ENCODE data around the gene MEG3. TPM values are rescaled to one million over a fixed set of nuclear protein-coding genes. Genes with fewer than 3 reads are reported as not detected.

The MEG3 gene
- total and polyA plus RNA-seq, 2 of the 4 experiments (the other 2 are of a cell fraction): 31.5 to 556 TPM

DNA sequence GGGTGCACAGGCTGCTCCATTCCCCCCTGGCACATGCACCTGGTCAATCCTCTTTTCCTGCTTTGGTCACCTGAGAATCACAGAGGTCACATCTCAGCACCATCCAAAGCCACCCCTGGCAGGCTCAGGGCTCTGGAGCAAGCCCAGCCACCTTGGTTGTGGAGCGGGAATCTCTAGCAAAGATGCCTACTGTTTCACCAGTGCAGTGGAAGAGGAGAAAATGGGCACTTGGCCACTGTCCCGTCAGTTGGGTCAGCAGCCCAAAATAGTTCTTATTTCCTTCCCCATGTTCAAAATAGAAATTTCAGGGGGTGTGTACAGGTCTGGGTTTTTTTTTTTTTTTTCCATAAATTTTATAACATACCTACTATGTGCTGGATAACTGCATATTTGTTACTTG lies 59.3 kb downstream of the MEG3 start:
- H3K18ac ChIP-seq (ENCODE audit: low read depth, low read length): no peak overlapping the region
- peaks cover 4 to 33% of the 10 kb centered on the region in 2 experiments for H3K79me1 ChIP-seq (ENCODE audit: low read depth in 1 of 2, low read length in 2 of 2)
- H3K27ac ChIP-seq (ENCODE audit: insufficient read depth, low read length): no peak overlapping the region
- H3K9ac ChIP-seq (ENCODE audit: low read depth, low read length): no peak overlapping the region
- DNase-seq: no peak
- no peak for ATAC-seq (ENCODE audit: low read depth)
- TF ChIP-seq SMC3 (IDR thresholded peaks at IDR 0.05; ENCODE audit: low read depth, low read length) (no peak), POLR2A (IDR thresholded peaks at IDR 0.05; ENCODE audit: low read depth, low read length) (no peak), MAZ (IDR thresholded peaks at IDR 0.05; ENCODE audit: borderline replicate concordance, low read depth, low read length) (no peak), MAFK (IDR thresholded peaks at IDR 0.05; ENCODE audit: low read depth, low read length) (no peak), RAD21 (IDR thresholded peaks at IDR 0.05; ENCODE audit: low read length) (no peak), NFE2L2 (IDR thresholded peaks at IDR 0.05; ENCODE audit: low read depth, low read length) (no peak), RCOR1 (IDR thresholded peaks at IDR 0.05; ENCODE audit: insufficient replicate concordance, low read length) (no peak), RFX5 (IDR thresholded peaks at IDR 0.05; ENCODE audit: low read depth, low read length) (no peak), CHD1 (IDR thresholded peaks at IDR 0.05; ENCODE audit: low read depth, low read length) (no peak), MXI1 (IDR thresholded peaks at IDR 0.05; ENCODE audit: borderline replicate concordance, low read depth, low read length) (no peak), CEBPB (IDR thresholded peaks at IDR 0.05; ENCODE audit: low read depth, low read length) (no peak), BHLHE40 (IDR thresholded peaks at IDR 0.05; ENCODE audit: low read depth, low read length) (no peak)
- TF ChIP-seq, protein P1, sequence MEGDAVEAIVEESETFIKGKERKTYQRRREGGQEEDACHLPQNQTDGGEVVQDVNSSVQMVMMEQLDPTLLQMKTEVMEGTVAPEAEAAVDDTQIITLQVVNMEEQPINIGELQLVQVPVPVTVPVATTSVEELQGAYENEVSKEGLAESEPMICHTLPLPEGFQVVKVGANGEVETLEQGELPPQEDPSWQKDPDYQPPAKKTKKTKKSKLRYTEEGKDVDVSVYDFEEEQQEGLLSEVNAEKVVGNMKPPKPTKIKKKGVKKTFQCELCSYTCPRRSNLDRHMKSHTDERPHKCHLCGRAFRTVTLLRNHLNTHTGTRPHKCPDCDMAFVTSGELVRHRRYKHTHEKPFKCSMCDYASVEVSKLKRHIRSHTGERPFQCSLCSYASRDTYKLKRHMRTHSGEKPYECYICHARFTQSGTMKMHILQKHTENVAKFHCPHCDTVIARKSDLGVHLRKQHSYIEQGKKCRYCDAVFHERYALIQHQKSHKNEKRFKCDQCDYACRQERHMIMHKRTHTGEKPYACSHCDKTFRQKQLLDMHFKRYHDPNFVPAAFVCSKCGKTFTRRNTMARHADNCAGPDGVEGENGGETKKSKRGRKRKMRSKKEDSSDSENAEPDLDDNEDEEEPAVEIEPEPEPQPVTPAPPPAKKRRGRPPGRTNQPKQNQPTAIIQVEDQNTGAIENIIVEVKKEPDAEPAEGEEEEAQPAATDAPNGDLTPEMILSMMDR (conservative IDR thresholded peaks at IDR 0.05; ENCODE audit: low read depth, low read length): no peak
- TF ChIP-seq, protein P2, sequence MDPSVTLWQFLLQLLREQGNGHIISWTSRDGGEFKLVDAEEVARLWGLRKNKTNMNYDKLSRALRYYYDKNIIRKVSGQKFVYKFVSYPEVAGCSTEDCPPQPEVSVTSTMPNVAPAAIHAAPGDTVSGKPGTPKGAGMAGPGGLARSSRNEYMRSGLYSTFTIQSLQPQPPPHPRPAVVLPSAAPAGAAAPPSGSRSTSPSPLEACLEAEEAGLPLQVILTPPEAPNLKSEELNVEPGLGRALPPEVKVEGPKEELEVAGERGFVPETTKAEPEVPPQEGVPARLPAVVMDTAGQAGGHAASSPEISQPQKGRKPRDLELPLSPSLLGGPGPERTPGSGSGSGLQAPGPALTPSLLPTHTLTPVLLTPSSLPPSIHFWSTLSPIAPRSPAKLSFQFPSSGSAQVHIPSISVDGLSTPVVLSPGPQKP (IDR thresholded peaks at IDR 0.05; ENCODE audit: borderline replicate concordance, low read depth, low read length): no peak
- TF ChIP-seq, protein P3, sequence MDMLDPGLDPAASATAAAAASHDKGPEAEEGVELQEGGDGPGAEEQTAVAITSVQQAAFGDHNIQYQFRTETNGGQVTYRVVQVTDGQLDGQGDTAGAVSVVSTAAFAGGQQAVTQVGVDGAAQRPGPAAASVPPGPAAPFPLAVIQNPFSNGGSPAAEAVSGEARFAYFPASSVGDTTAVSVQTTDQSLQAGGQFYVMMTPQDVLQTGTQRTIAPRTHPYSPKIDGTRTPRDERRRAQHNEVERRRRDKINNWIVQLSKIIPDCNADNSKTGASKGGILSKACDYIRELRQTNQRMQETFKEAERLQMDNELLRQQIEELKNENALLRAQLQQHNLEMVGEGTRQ (IDR thresholded peaks at IDR 0.05; ENCODE audit: low read depth, low read length): no peak
- in situ Hi-C loops (cut with MboI; ENCODE audit: low sequenced_read_pairs) (no loop called here), intact Hi-C loops (cut with micrococcal nuclease) (no loop called here), dilution Hi-C loops (cut with HindIII; ENCODE audit: low sequenced_read_pairs, unreplicated experiment) (no loop called here)
- no peak overlapping the region for H3K4me3 ChIP-seq (ENCODE audit: insufficient read depth, low read depth, low read length)
- no peak overlapping the region for H2BK20ac ChIP-seq (ENCODE audit: low read depth, low read length)
- H3K4ac ChIP-seq (ENCODE audit: low read depth, low read length): no peak overlapping the region
- H3K14ac ChIP-seq (replicated peaks; ENCODE audit: low read depth, low read length): no peak overlapping the region
- no TSS peak for BruUV-seq (replicated peaks)
- H3K56ac ChIP-seq (ENCODE audit: extremely low read depth, insufficient read depth, low read length): no peak overlapping the region
- no peak overlapping the region for H2AK9ac ChIP-seq (replicated peaks; ENCODE audit: low read depth, low read length, poor library complexity)
- ChIA-PET POLR2A (ENCODE audit: unreplicated experiment) (no interaction called here), CTCF (no interaction called here)
- no peak overlapping the region for H2BK120ac ChIP-seq (ENCODE audit: low read depth, low read length)
- H3K36me3 ChIP-seq (ENCODE audit: control insufficient read depth, insufficient read depth, low read length): peaks cover 63% of the 10 kb centered on the region
- no peak overlapping the region for H2AK5ac ChIP-seq (ENCODE audit: low read depth, low read length)
- H3K4me1 ChIP-seq (ENCODE audit: control insufficient read depth, insufficient read depth, low read length): peaks cover 4% of the 10 kb centered on the region
- peaks cover 3% of the 10 kb centered on the region; the same call in 1 of the 2 replicates for H3K9me3 ChIP-seq (ENCODE audit: control insufficient read depth, insufficient read depth, low read length)
- no peak overlapping the region for H3K4me2 ChIP-seq (ENCODE audit: low read depth, low read length)
- H2AFZ ChIP-seq (replicated peaks; ENCODE audit: low read length, poor library complexity): no peak overlapping the region
- no peak overlapping the region for H4K5ac ChIP-seq (ENCODE audit: low read depth, low read length)
- no peak overlapping the region for H4K91ac ChIP-seq (ENCODE audit: insufficient read depth, low read depth, low read length)
- H4K8ac ChIP-seq (ENCODE audit: low read depth in 2 of 2, low read length in 2 of 2): no peak overlapping the region
- H3K23ac ChIP-seq (ENCODE audit: low read depth, low read length): no peak overlapping the region
- WGBS, 2 experiments (ENCODE audit: extremely low coverage in 2 of 2, insufficient read length in 1 of 2): no CpG with 5 or more reads among the region's 2 CpGs
- peaks cover 42% of the 10 kb centered on the region for H4K20me1 ChIP-seq (ENCODE audit: insufficient read depth, low read length)
- H3K9me1 ChIP-seq (ENCODE audit: insufficient read depth, low read length): no peaks in the 10 kb centered on the region
- no peak overlapping the region for H2BK15ac ChIP-seq (ENCODE audit: low read depth, low read length)
- no peaks in the 10 kb centered on the region for H3K27me3 ChIP-seq (ENCODE audit: control insufficient read depth, insufficient read depth, low read length)
- H2BK5ac ChIP-seq (ENCODE audit: low read depth, low read length, poor library complexity, severe bottlenecking): no peak overlapping the region
